AG04449 (cell line): ENCODE data around the gene ZNF711.
"Not testable (repeated sequence)": the region's sequence is repeated elsewhere in the genome, so short reads cannot be mapped to it uniquely, and the experiment has no call there.

Experiments used
- CTCF ChIA-PET: fragments of 350-600 bp; formaldehyde crosslinking; extraction: SDS; loops from one replicate; lab custom pipeline; 2021; ENCODE audit warnings: antibody characterized with exemption; lab: Yijun Ruan, JAX
- POLR2A ChIA-PET: fragments of 400-600, 350-600 bp; formaldehyde crosslinking; extraction: SDS; loops from one replicate; lab custom pipeline; 2020; ENCODE audit warnings: antibody characterized with exemption, inconsistent platforms; lab: Yijun Ruan, JAX
- DNase-seq: peaks from one replicate; pipeline ENCODE4 v3.0.0-alpha.2; 2010; ENCODE audit warnings: low read depth, low spot score
- H3K4me3 ChIP-seq: 2 replicates; pipeline ENCODE4 v1.5.1; 2011; ENCODE audit warnings: low read depth, mild to moderate bottlenecking, control low read depth, low read length
- CTCF ChIP-seq: IDR thresholded peaks from one replicate; pipeline ENCODE4 v1.5.1; 2011; ENCODE audit warnings: mild to moderate bottlenecking, moderate library complexity, low read length, control low read depth, inconsistent platforms; ENCODE audit not compliant: insufficient read depth; ENCODE audit errors: missing control alignments

The ZNF711 gene

GRCh38 chrX:85309717-85310116 is 65.9 kb downstream of the ZNF711 start:
- POLR2A ChIA-PET: no interaction called here
- CTCF ChIA-PET: no interaction called here
- no peak overlapping the region for H3K4me3 ChIP-seq
- DNase-seq: no peak
- TF ChIP-seq CTCF: no peak

- POLR2A ChIA-PET, H3K4me3 ChIP-seq, CTCF ChIA-PET, DNase-seq: not testable (repeated sequence)
Measured at GRCh38 chrX:85311348-85311747, 67.6 kb downstream of the ZNF711 start.
